Keratinocyte (primary cell): ENCODE results near the gene C5orf52. TPM values are rescaled to one million over a fixed set of nuclear protein-coding genes. Genes with fewer than 3 reads are reported as not detected.

Experiments used
- DNase-seq: peaks from one replicate; pipeline ENCODE4 v3.0.0-alpha.2; 2011; ENCODE audit warnings: low read depth, missing footprints, low spot score
- FAIRE-seq: peaks from 2 replicates; lab custom pipeline; 2011; peaks lifted over from hg19 to GRCh38; lab: Jason Lieb, UNC
- H2AFZ ChIP-seq: 2 replicates; pipeline ENCODE4 v1.6.0; 2012; ENCODE audit warnings: low read length, control low read depth, inconsistent platforms; ENCODE audit not compliant: control insufficient read depth
- H3K27ac ChIP-seq: 2 replicates; pipeline ENCODE4 v1.5.1; 2011; ENCODE audit warnings: low read length; ENCODE audit not compliant: control insufficient read depth, insufficient read depth
- H3K27me3 ChIP-seq: 3 replicates; pipeline ENCODE4 v1.6.0; 2011; ENCODE audit warnings: low read length; ENCODE audit not compliant: control insufficient read depth, insufficient read depth; ENCODE audit errors: extremely low read depth
- H3K36me3 ChIP-seq, 2 experiments: 2 replicates in 1 of 2; 3 replicates in 1 of 2; pipeline ENCODE4 v1.5.1; 2011; ENCODE audit warnings: low read length in 2 of 2, mild to moderate bottlenecking in 1 of 2; ENCODE audit not compliant: control insufficient read depth in 2 of 2, insufficient read depth in 2 of 2; ENCODE audit errors: extremely low read depth in 1 of 2
- H3K4me1 ChIP-seq: 3 replicates; pipeline ENCODE4 v1.5.1; 2011; ENCODE audit warnings: low read length; ENCODE audit not compliant: control insufficient read depth, insufficient read depth; ENCODE audit errors: extremely low read depth
- H3K4me2 ChIP-seq: 3 replicates; pipeline ENCODE4 v1.6.0; 2011; ENCODE audit warnings: low read depth, low read length; ENCODE audit not compliant: control insufficient read depth, insufficient read depth; ENCODE audit errors: extremely low read depth
- H3K4me3 ChIP-seq, 3 experiments: fragments of 200-600 bp in 1 of 3; sonication (generic) in 1 of 3; 2 replicates in 2 of 3; 3 replicates in 1 of 3; pipeline ENCODE4 v1.5.1; 2011 to 2016; ENCODE audit warnings: low read length in 3 of 3, mild to moderate bottlenecking in 3 of 3, control low read depth in 2 of 3, inconsistent platforms in 1 of 3, low read depth in 1 of 3, mixed read lengths in 1 of 3, mixed run types in 1 of 3, moderate library complexity in 1 of 3; ENCODE audit not compliant: control insufficient read depth in 2 of 3, insufficient read depth in 2 of 3; ENCODE audit errors: extremely low read depth in 1 of 3
- H3K79me2 ChIP-seq: 2 replicates; pipeline ENCODE4 v1.6.0; 2012; ENCODE audit warnings: low read length; ENCODE audit not compliant: control insufficient read depth, insufficient read depth
- H3K9ac ChIP-seq: 3 replicates; pipeline ENCODE4 v1.6.0; 2011; ENCODE audit warnings: low read length; ENCODE audit not compliant: control insufficient read depth, insufficient read depth; ENCODE audit errors: extremely low read depth
- H3K9me1 ChIP-seq: 3 replicates; pipeline ENCODE4 v1.6.0; 2011; ENCODE audit warnings: low read length; ENCODE audit not compliant: control insufficient read depth, insufficient read depth; ENCODE audit errors: extremely low read depth
- H3K9me3 ChIP-seq: 2 replicates; pipeline ENCODE4 v1.5.1; 2012; ENCODE audit warnings: low read depth, low read length; ENCODE audit not compliant: control insufficient read depth
- H4K20me1 ChIP-seq: 3 replicates; pipeline ENCODE4 v1.6.0; 2011; ENCODE audit warnings: low read length; ENCODE audit not compliant: control insufficient read depth, insufficient read depth; ENCODE audit errors: extremely low read depth
- CTCF ChIP-seq, 3 experiments: IDR thresholded peaks in 1 of 3; conservative IDR thresholded peaks in 1 of 3; optimal IDR thresholded peaks in 1 of 3; 2 replicates in 2 of 3; 3 replicates in 1 of 3; pipeline versions ENCODE3 to v1.5.1; 2011; ENCODE audit warnings: low read length in 3 of 3, mild to moderate bottlenecking in 3 of 3, moderate library complexity in 2 of 3, control low read depth in 1 of 3, inconsistent platforms in 1 of 3; ENCODE audit not compliant: insufficient read depth in 2 of 3; ENCODE audit errors: extremely low read depth in 1 of 3
- EZH2 ChIP-seq: IDR thresholded peaks from one replicate; pipeline ENCODE4 v1.6.1; 2012; ENCODE audit warnings: inconsistent platforms, mild to moderate bottlenecking, low read length, moderate library complexity
- dilution Hi-C: fragments of 300-500 bp; cut with MboI; formaldehyde crosslinking; loops from one replicate; pipeline ENCODE4 v1.7.0; 2020; ENCODE audit warnings: low sequenced_read_pairs; ENCODE audit not compliant: extremely low pct_ligation_motif_present
- polyA plus RNA-seq, 5 experiments: library from polyadenylated mRNA; depleted of rRNA in 3 of 5; stranded (reverse) in 3 of 5; stranded (forward) in 1 of 5; unstranded in 1 of 5; fragments of >200 nt; gene quantifications; 1 replicate in 1 of 5; 2 replicates in 3 of 5; 3 replicates in 1 of 5; pipeline versions ENCODE4 v1.2.1 to v1.2.3, GENCODE V29; 2011 to 2012; ENCODE audit warnings: missing spikeins in 2 of 5, low read depth in 1 of 5, low replicate concordance in 1 of 5

C5orf52 gene
- polyA plus RNA-seq, 1 donor (not counting 4 experiments of a cell fraction or from before 2014, with no cell fraction given): not detected

DNA sequence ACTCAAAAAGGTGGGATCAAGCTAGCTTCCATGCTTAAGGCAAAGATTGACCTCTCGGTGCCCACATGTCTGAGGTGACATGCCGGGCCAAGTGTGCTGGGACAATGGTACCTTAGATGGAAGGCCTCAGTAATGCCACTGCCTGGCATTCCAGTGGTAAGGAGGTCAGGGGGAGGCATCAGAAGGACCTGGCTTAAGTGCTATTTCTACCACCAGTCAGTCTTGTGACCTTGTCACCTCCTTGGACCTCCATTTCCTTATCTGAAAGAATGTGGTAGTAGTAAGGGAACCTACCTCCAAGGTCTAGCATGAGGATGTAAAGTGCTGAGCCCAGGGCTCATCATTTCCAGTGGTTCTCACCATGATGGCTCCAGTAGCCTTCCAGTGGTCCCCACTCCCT is 8.9 kb downstream of the C5orf52 start:
- Histone ChIP-seq H2AFZ (no peak overlapping the region), H4K20me1 (no peaks in the 10 kb centered on the region), H3K9ac (no peak overlapping the region), H3K4me3 (no peak overlapping the region), H3K27me3 (no peaks in the 10 kb centered on the region), H3K4me1 (no peaks in the 10 kb centered on the region), H3K9me1 (no peaks in the 10 kb centered on the region), H3K4me2 (no peak overlapping the region), H3K79me2 (no peaks in the 10 kb centered on the region), H3K36me3 (no peaks in the 10 kb centered on the region), H3K9me3 (no peaks in the 10 kb centered on the region), H3K27ac (no peak overlapping the region)
- TF ChIP-seq CTCF (optimal IDR thresholded peaks at IDR 0.05 in 1 of 3, IDR thresholded peaks at IDR 0.05 in 1 of 3, conservative IDR thresholded peaks at IDR 0.05 in 1 of 3; ENCODE audit: extremely low read depth in 1 of 3, insufficient read depth in 2 of 3, low read length in 3 of 3): no peak
- TF ChIP-seq EZH2: no peak
- dilution Hi-C loops: no loop called here
- DNase-seq: no peak
- FAIRE-seq: no peak

DNA sequence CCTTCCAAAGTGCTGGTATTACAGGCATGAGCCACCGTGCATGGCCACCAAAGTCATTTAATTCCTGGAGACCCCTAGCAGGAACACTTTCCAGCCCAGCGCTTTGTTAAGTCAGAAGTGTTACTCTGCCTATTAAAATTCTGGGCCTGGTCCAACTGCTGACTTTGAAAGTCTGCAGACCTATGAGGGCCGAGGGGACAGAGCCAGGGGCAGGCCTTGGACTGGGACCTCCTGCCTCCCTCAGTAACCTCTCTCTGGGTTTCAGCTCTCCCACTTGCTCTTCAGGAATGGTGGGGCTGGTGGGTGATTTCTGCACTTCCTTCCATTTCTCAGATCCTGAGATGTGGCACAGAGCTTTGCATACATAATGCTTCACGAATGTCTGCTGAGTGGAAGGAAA is 9.7 kb downstream of the C5orf52 start:
- Histone ChIP-seq H3K9me3 (no peaks in the 10 kb centered on the region), H3K4me3 (no peak overlapping the region), H3K9ac (no peak overlapping the region), H3K36me3 (no peaks in the 10 kb centered on the region), H3K79me2 (no peaks in the 10 kb centered on the region), H3K27ac (no peak overlapping the region), H3K4me1 (no peaks in the 10 kb centered on the region), H3K9me1 (no peaks in the 10 kb centered on the region), H3K27me3 (no peaks in the 10 kb centered on the region), H4K20me1 (no peaks in the 10 kb centered on the region), H3K4me2 (no peak overlapping the region), H2AFZ (no peak overlapping the region)
- TF ChIP-seq EZH2: no peak
- no peak for TF ChIP-seq CTCF (optimal IDR thresholded peaks at IDR 0.05 in 1 of 3, IDR thresholded peaks at IDR 0.05 in 1 of 3, conservative IDR thresholded peaks at IDR 0.05 in 1 of 3; ENCODE audit: extremely low read depth in 1 of 3, insufficient read depth in 2 of 3, low read length in 3 of 3)
- DNase-seq (no peak), FAIRE-seq (no peak)
- dilution Hi-C loops: no loop called here
